Measurements from ENCODE around the gene PHACTR3. TPM values are rescaled to one million over a fixed set of nuclear protein-coding genes. Genes with fewer than 3 reads are reported as not detected.

Gene PHACTR3
- polyA plus RNA-seq, 1 experiment: not detected

GRCh38 chr20:59620860-59621505, 16.6 kb downstream of the PHACTR3 start:
- CTCF ChIA-PET: no interaction called here
- POLR2A ChIA-PET: no interaction called here
- H3K9me3 ChIP-seq (ENCODE audit: control insufficient read depth, insufficient read depth, low read length): peaks cover 15% of the 10 kb centered on the region
- H3K27ac ChIP-seq (ENCODE audit: low read depth, low read length): no peak overlapping the region
- TF ChIP-seq CTCF (IDR thresholded peaks at IDR 0.05; ENCODE audit: low read depth, low read length): no peak
- H3K27me3 ChIP-seq (ENCODE audit: control insufficient read depth, insufficient read depth, low read length): no peaks in the 10 kb centered on the region
- H3K4me3 ChIP-seq (ENCODE audit: low read depth, low read length): no peak overlapping the region
- no peak for DNase-seq (ENCODE audit: low read depth, low spot score)

GRCh38 chr20:59622496-59622895, 18.2 kb downstream of the PHACTR3 start:
- ChIA-PET POLR2A (no interaction called here), CTCF (no interaction called here)
- Histone ChIP-seq H3K4me3 (ENCODE audit: low read depth, low read length) (no peak overlapping the region), H3K9me3 (ENCODE audit: control insufficient read depth, insufficient read depth, low read length) (peaks cover 19% of the 10 kb centered on the region), H3K27me3 (ENCODE audit: control insufficient read depth, insufficient read depth, low read length) (no peaks in the 10 kb centered on the region), H3K27ac (ENCODE audit: low read depth, low read length) (no peak overlapping the region)
- DNase-seq (ENCODE audit: low read depth, low spot score): no peak
- no peak for TF ChIP-seq CTCF (IDR thresholded peaks at IDR 0.05; ENCODE audit: low read depth, low read length)

GRCh38 chr20:59623133-59623532, 18.8 kb downstream of the PHACTR3 start:
- TF ChIP-seq CTCF (IDR thresholded peaks at IDR 0.05; ENCODE audit: low read depth, low read length): no peak
- H3K27me3 ChIP-seq (ENCODE audit: control insufficient read depth, insufficient read depth, low read length): no peaks in the 10 kb centered on the region
- ChIA-PET CTCF (no interaction called here), POLR2A (no interaction called here)
- H3K9me3 ChIP-seq (ENCODE audit: control insufficient read depth, insufficient read depth, low read length): peaks cover 19% of the 10 kb centered on the region
- no peak overlapping the region for H3K4me3 ChIP-seq (ENCODE audit: low read depth, low read length)
- no peak overlapping the region for H3K27ac ChIP-seq (ENCODE audit: low read depth, low read length)
- DNase-seq (ENCODE audit: low read depth, low spot score): no peak

GRCh38 chr20:59623583-59623982, 19.2 kb downstream of the PHACTR3 start:
- peaks cover 21% of the 10 kb centered on the region for H3K9me3 ChIP-seq (ENCODE audit: control insufficient read depth, insufficient read depth, low read length)
- no peaks in the 10 kb centered on the region for H3K27me3 ChIP-seq (ENCODE audit: control insufficient read depth, insufficient read depth, low read length)
- TF ChIP-seq CTCF (IDR thresholded peaks at IDR 0.05; ENCODE audit: low read depth, low read length): no peak
- no peak overlapping the region for H3K27ac ChIP-seq (ENCODE audit: low read depth, low read length)
- CTCF ChIA-PET: no interaction called here
- DNase-seq (ENCODE audit: low read depth, low spot score): no peak
- H3K4me3 ChIP-seq (ENCODE audit: low read depth, low read length): no peak overlapping the region
- POLR2A ChIA-PET: no interaction called here

GRCh38 chr20:59624401-59624800, 20.1 kb downstream of the PHACTR3 start:
- POLR2A ChIA-PET: no interaction called here
- Histone ChIP-seq H3K27me3 (ENCODE audit: control insufficient read depth, insufficient read depth, low read length) (no peaks in the 10 kb centered on the region), H3K4me3 (ENCODE audit: low read depth, low read length) (no peak overlapping the region), H3K9me3 (ENCODE audit: control insufficient read depth, insufficient read depth, low read length) (peaks cover 25% of the 10 kb centered on the region), H3K27ac (ENCODE audit: low read depth, low read length) (no peak overlapping the region)
- DNase-seq (ENCODE audit: low read depth, low spot score): no peak
- CTCF ChIA-PET: no interaction called here
- TF ChIP-seq CTCF (IDR thresholded peaks at IDR 0.05; ENCODE audit: low read depth, low read length): no peak

All from AG04450 (cell line).